ENCODE results near the gene FOXE3.

Gene FOXE3

DNA sequence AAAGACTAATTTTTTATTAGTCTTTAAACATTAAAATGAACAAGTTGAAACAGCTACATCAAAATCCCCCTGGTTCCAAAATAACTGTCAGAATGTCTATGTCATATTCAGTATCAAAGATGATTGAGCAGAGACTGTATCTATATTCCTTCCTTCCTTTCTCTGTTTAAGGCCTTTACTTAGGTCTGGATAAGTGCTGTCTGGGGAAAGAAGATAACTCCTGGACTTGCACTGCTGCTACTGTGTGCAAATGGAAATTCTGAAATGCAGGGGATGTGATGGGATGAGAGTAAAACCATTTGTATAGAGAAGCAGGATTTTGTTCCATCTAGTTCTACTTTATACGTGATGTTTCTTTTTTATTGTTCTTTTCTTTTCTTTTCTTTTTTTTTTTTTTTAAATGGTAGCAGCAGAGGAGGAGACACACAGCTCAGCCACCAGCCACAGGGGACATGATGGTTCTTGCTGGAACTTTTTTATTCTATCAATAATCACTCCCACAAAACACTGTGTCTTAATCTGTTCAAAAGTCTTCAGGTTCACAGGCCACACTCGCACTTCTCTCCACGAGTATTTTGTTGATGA is 33.6 kb upstream of the FOXE3 start:
- H3K4me3 ChIP-seq (ENCODE audit: low read depth, low read length), result no peak overlapping the region
- TF ChIP-seq, protein P1, sequence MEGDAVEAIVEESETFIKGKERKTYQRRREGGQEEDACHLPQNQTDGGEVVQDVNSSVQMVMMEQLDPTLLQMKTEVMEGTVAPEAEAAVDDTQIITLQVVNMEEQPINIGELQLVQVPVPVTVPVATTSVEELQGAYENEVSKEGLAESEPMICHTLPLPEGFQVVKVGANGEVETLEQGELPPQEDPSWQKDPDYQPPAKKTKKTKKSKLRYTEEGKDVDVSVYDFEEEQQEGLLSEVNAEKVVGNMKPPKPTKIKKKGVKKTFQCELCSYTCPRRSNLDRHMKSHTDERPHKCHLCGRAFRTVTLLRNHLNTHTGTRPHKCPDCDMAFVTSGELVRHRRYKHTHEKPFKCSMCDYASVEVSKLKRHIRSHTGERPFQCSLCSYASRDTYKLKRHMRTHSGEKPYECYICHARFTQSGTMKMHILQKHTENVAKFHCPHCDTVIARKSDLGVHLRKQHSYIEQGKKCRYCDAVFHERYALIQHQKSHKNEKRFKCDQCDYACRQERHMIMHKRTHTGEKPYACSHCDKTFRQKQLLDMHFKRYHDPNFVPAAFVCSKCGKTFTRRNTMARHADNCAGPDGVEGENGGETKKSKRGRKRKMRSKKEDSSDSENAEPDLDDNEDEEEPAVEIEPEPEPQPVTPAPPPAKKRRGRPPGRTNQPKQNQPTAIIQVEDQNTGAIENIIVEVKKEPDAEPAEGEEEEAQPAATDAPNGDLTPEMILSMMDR (IDR thresholded peaks at IDR 0.05; ENCODE audit: insufficient read depth, low read length, missing control alignments), result no peak
- no peak for DNase-seq (ENCODE audit: low read depth, low spot score)
- POLR2A ChIA-PET, result no interaction called here
- CTCF ChIA-PET, result interaction anchor here (1.1 to 19.0 kb wide), 2 partner anchors 15 to 45 kb away, joined by 3 to 535 read pairs; partner anchors contain the start of gene FOXD2

DNA sequence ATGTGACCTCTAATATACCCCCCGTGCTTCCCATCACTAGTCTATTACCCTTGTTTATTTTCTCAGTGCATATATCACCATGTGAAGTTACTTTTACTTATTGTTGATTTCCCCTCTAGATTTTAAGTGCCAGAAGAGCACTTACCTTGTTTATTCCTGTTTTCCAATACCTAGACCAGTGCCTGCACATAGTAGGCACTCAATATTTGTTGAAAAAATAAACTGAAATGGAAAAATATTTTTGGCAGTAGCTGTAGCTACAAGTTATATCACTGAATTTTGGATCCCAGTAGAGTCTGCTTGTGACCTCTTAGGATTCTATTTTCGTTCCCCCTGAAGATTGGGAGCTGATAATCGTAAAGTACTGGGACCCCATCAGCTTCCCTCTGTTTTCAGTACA is 32.0 kb upstream of the FOXE3 start:
- CTCF ChIA-PET, result interaction anchor here (1.2 to 19.0 kb wide), 4 partner anchors 43 to 342 kb away, joined by 3 to 535 read pairs (median 6); partner anchors contain the start of gene FOXD2
- H3K4me3 ChIP-seq (ENCODE audit: low read depth, low read length), result no peak overlapping the region
- POLR2A ChIA-PET, result no interaction called here
- TF ChIP-seq, protein P1 (IDR thresholded peaks at IDR 0.05; ENCODE audit: insufficient read depth, low read length, missing control alignments), result no peak
- no peak for DNase-seq (ENCODE audit: low read depth, low spot score)

DNA sequence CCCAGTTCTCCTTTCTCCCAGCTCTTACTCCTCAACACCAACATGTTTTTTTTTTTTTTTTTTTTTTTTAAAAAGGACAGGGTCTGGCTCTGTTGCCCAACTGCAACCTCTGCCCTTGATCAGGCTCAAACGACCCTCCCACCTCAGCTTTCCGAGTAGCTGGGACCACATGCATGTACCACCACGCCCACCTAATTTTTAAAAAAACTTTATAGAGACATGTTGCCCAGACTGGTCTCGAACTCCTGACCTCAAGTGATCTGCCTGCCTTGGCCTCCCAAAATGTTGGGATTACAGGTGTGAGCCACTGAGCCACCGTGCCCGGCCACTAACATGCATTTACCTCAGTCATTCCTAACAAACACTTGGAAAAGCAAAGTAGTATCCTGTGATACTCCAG is 31.1 kb upstream of the FOXE3 start:
- no peak overlapping the region for H3K4me3 ChIP-seq (ENCODE audit: low read depth, low read length)
- POLR2A ChIA-PET, result no interaction called here
- CTCF ChIA-PET, result interaction anchor here (1.2 to 19.0 kb wide), 2 partner anchors 42 to 341 kb away, joined by 7 to 535 read pairs; partner anchors contain the start of gene FOXD2

DNA sequence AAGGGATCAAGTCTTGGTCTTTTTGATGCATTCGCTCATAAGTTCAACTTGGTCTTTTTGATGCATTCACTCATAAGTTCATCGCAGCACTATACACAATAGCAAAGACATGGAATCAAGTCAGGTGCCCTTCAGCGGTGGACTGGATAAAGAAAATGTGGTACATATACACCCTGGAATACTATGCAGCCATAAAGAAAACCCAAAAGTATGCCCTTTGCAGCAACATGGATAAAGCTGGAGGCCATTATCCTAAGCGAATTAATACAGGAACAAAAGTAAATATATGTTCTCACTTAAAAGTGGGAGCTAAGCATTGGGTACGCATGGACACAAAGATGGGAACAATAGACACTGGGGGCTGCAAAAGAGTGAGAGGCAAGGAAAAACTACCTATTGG is 29.8 kb upstream of the FOXE3 start:
- CTCF ChIA-PET, result interaction anchor here (1.0 to 19.0 kb wide), 5 partner anchors 18 to 341 kb away, joined by 3 to 535 read pairs (median 39); partner anchors contain the start of gene FOXD2
- POLR2A ChIA-PET, result no interaction called here
- DNase-seq (ENCODE audit: low read depth, low spot score), result no peak
- H3K4me3 ChIP-seq (ENCODE audit: low read depth, low read length), result no peak overlapping the region
- TF ChIP-seq, protein P1 (IDR thresholded peaks at IDR 0.05; ENCODE audit: insufficient read depth, low read length, missing control alignments), result no peak

More for the DNA sequence above, 31.1 kb upstream of the FOXE3 start:
- TF ChIP-seq, protein P1 (IDR thresholded peaks at IDR 0.05; ENCODE audit: insufficient read depth, low read length, missing control alignments), result no peak
- DNase-seq (ENCODE audit: low read depth, low spot score), result no peak

DNA sequence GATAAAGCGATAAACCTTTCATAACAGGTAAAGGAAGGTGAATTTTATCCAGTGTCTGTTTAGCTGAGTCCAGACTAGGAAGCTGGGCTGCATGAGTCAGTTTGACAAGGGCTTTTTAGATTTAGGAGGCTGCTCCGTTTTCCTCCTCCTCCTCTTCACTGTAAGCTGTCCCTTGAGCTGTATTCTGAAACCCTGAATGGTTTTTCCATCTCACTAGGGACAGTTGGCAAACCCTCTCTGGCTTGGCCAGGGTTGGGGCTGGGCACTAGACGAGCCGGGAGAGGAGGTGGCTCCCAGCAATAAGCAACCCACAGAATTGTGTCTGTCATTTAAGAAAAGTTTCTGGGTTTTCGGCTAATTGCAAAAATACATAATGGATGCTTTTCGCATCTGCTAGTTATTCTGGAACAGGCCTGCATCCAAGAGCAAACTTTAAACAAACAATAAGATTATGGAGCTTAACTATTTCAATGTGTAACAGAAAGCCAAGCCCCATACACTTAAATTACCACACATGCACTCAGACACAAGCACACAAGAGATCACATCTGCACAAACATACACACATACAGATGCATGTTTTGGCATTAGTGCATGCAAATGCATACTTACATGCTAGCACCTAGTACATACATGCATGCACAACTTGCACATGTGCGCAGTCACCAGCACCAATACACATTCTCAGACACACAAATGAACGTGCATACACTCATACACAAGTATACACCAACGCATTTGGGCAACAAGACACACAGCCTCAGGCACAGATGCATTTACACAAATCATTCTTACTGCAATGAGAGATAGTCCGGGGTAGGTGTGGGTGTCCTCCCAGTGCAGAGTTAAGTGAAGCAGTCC is 27.8 kb upstream of the FOXE3 start:
- ChIA-PET CTCF (interaction anchor here (0.5 to 19.0 kb wide), 16 partner anchors 7 to 339 kb away, joined by 3 to 535 read pairs (median 18); partner anchors contain the start of gene FOXD2), POLR2A (interaction anchor here (0.8 to 1.4 kb wide), 3 partner anchors 21 to 338 kb away, joined by 3 read pairs; no protein-coding TSS in a partner anchor)
- H3K4me3 ChIP-seq (ENCODE audit: low read depth, low read length), result no peak overlapping the region
- TF ChIP-seq, protein P1 (IDR thresholded peaks at IDR 0.05; ENCODE audit: insufficient read depth, low read length, missing control alignments), result no peak
- no peak for DNase-seq (ENCODE audit: low read depth, low spot score)

DNA sequence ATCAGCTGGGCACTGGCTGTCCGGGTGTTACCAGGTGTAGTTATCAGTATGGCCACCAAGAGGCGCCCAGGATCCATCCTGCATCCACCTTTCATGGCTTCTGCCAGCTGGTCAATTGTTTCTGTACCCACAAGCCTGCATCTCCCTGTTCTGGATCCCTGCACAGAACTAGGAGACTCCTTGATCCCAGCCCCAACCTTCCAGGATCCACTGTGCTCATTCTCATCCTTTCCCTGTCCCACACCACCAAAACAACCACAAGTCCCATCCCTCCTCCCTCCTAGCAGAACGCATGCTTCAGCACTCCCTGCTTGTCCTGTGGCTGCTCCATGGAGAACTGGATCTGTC is 27.2 kb upstream of the FOXE3 start:
- CTCF ChIA-PET, result interaction anchor here (0.5 to 19.0 kb wide), 19 partner anchors 8 to 339 kb away, joined by 3 to 535 read pairs (median 16); partner anchors contain the start of gene FOXD2
- no peak overlapping the region for H3K4me3 ChIP-seq (ENCODE audit: low read depth, low read length)
- TF ChIP-seq, protein P1 (IDR thresholded peaks at IDR 0.05; ENCODE audit: insufficient read depth, low read length, missing control alignments), result peak; percentile 84
- POLR2A ChIA-PET, result interaction anchor here (0.8 to 1.4 kb wide), 3 partner anchors 21 to 337 kb away, joined by 3 read pairs; no protein-coding TSS in a partner anchor
- DNase-seq (ENCODE audit: low read depth, low spot score), result no peak

Data from AG04449 (cell line).